HepG2 (cell line): ENCODE measurements around the gene OR2F2. TPM values are rescaled to one million over a fixed set of nuclear protein-coding genes. Genes with fewer than 3 reads are reported as not detected.

Experiments
- CREM ChIP-seq, 2 experiments: sonication (generic) in 1 of 2; formaldehyde crosslinking in 1 of 2; IDR thresholded peaks; 2 replicates each; pipeline versions ENCODE4 v1.4.0 to v1.6.1; 2016 to 2020; ENCODE audit warnings: antibody characterized with exemption in 1 of 2, mild to moderate bottlenecking in 1 of 2, missing genetic modification reagents in 1 of 2
- HOXA3 ChIP-seq: sonication (generic); formaldehyde crosslinking; IDR thresholded peaks from 2 replicates; pipeline ENCODE4 v1.5.0; 2020; ENCODE audit warnings: missing genetic modification reagents
- KDM5B ChIP-seq: sonication (generic); formaldehyde crosslinking; IDR thresholded peaks from 2 replicates; pipeline ENCODE4 v1.4.0; 2020; ENCODE audit warnings: missing genetic modification reagents, mild to moderate bottlenecking, borderline replicate concordance
- NPAS2 ChIP-seq: sonication (generic); formaldehyde crosslinking; IDR thresholded peaks from 2 replicates; pipeline ENCODE4 v1.8.0; 2022; ENCODE audit warnings: mild to moderate bottlenecking, missing genetic modification reagents, borderline replicate concordance
- PAX8 ChIP-seq: sonication (generic); formaldehyde crosslinking; IDR thresholded peaks from 2 replicates; pipeline ENCODE4 v1.8.0; 2022; ENCODE audit warnings: mild to moderate bottlenecking, missing genetic modification reagents, borderline replicate concordance
- SKI ChIP-seq: fragments of 450-650 bp; IDR thresholded peaks from one replicate; pipeline ENCODE4 v1.6.1; 2018; ENCODE audit warnings: mild to moderate bottlenecking; ENCODE audit not compliant: partially characterized antibody
- THYN1 ChIP-seq: sonication (generic); formaldehyde crosslinking; IDR thresholded peaks from 2 replicates; pipeline ENCODE4 v1.8.1; 2023; ENCODE audit warnings: low read depth, mild to moderate bottlenecking, moderate library complexity, missing genetic modification reagents, borderline replicate concordance
- TRIM24 ChIP-seq: sonication (generic); formaldehyde crosslinking; IDR thresholded peaks from 2 replicates; pipeline ENCODE4 v1.8.0; 2022; ENCODE audit warnings: mild to moderate bottlenecking, missing genetic modification reagents
- ZNF124 ChIP-seq: sonication (generic); formaldehyde crosslinking; IDR thresholded peaks from 2 replicates; pipeline ENCODE4 v1.4.0; 2020; ENCODE audit warnings: missing genetic modification reagents
- ZNF180 ChIP-seq: sonication (generic); formaldehyde crosslinking; IDR thresholded peaks from 2 replicates; pipeline ENCODE4 v1.4.0; 2020; ENCODE audit warnings: low read depth, missing genetic modification reagents, borderline replicate concordance
- ZNF24 ChIP-seq: fragments of 450-650 bp; IDR thresholded peaks from 2 replicates; pipeline ENCODE4 v1.6.1; 2017; ENCODE audit warnings: antibody characterized with exemption, mild to moderate bottlenecking
- ZNF703 ChIP-seq: sonication (generic); formaldehyde crosslinking; IDR thresholded peaks from 2 replicates; pipeline ENCODE4 v1.5.1; 2020; ENCODE audit warnings: missing genetic modification reagents, mild to moderate bottlenecking, moderate library complexity, borderline replicate concordance
- polyA plus RNA-seq, 8 experiments: library from polyadenylated mRNA; depleted of rRNA in 3 of 8; stranded (reverse) in 7 of 8; unstranded in 1 of 8; fragments of >200 nt; fragmentation: Illumina TruSeq in 4 of 8; extraction: Trizol in 4 of 8; gene quantifications; 2 replicates each; pipeline versions ENCODE4 v1.2.1 to v1.2.3, GENCODE V29; 2011 to 2016; ENCODE audit warnings: low read depth in 4 of 8, missing spikeins in 1 of 8, mixed read lengths in 1 of 8; ENCODE audit not compliant: insufficient read depth in 1 of 8
- total RNA-seq, 5 experiments: library from RNA; depleted of rRNA; stranded (reverse); fragments of >200 nt; fragmentation: Illumina TruSeq; extraction: Trizol; gene quantifications; 2 replicates each; pipeline ENCODE4 v1.2.3, GENCODE V29; 2016; ENCODE audit warnings: low read depth in 1 of 5
- TF ChIP-seq, protein P1 (sequence below): sonication (generic); formaldehyde crosslinking; IDR thresholded peaks from 2 replicates; pipeline ENCODE4 v1.5.0; 2020; ENCODE audit warnings: missing genetic modification reagents
- TF ChIP-seq, protein P2 (sequence below): sonication (generic); formaldehyde crosslinking; IDR thresholded peaks from 2 replicates; pipeline ENCODE4 v1.5.1; 2020; ENCODE audit warnings: mild to moderate bottlenecking, missing genetic modification reagents
- TF ChIP-seq, protein P3 (sequence below): sonication (generic); formaldehyde crosslinking; conservative IDR thresholded peaks from 2 replicates; pipeline ENCODE4 v1.8.0; 2022; ENCODE audit warnings: mild to moderate bottlenecking, moderate library complexity, missing genetic modification reagents
- TF ChIP-seq, protein P4 (sequence below): conservative IDR thresholded peaks from 2 replicates; pipeline ENCODE4 v1.6.1; 2018; ENCODE audit warnings: missing genetic modification reagents
- TF ChIP-seq, protein P5 (sequence below): IDR thresholded peaks from 2 replicates; pipeline ENCODE4 v1.6.1; 2016; ENCODE audit warnings: missing genetic modification reagents, missing compliant biosample characterization
- TF ChIP-seq, protein P6 (sequence below): sonication (generic); formaldehyde crosslinking; IDR thresholded peaks from 2 replicates; pipeline ENCODE4 v1.4.0; 2020; ENCODE audit warnings: mild to moderate bottlenecking, missing genetic modification reagents
- TF ChIP-seq, protein P7 (sequence below): sonication (generic); formaldehyde crosslinking; IDR thresholded peaks from 2 replicates; pipeline ENCODE4 v1.4.0; 2020; ENCODE audit warnings: missing genetic modification reagents, borderline replicate concordance

OR2F2 gene
- total and polyA plus RNA-seq, 2 of the 13 experiments (the other 11 are each of a cell fraction or from before 2014, with no cell fraction given) = 0.13 TPM; not detected in 1

DNA sequence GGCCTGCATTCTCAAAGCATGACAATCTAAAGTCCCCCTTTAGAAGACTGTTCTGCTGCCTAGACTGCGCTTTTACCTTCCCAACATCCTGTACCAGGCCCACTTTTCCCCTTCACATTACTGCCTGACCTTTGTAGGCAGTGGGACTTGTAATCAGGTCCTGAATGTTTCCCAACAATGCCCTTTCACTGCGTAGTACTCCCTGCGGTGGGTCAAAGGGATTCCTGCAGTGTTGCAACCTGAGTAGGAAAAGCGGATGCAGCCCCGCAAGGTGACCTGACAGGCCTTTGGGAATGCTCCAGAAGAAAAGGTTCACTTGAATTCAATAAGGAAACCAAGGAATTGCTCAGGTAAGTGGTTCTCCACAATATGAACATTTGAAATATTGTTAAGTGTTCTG, 28.1 kb upstream of the OR2F2 start (continued):
- TF ChIP-seq, protein P1, sequence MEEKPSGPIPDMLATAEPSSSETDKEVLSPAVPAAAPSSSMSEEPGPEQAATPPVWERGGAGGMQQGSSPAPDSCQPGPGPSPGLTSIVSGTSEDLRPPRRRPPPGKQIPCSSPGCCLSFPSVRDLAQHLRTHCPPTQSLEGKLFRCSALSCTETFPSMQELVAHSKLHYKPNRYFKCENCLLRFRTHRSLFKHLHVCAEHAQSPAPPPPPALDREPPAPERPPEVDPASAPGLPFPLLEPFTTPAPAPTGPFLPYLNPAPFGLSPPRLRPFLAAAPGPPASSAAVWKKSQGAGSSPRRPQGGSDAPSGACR (CRISPR knock-in tag) = 0 out of 2 replicates have a peak, but pooled peaks have one; percentile 35
- TF ChIP-seq TRIM24 (CRISPR knock-in tag) (peak; percentile 96), CREM (IDR thresholded peaks at IDR 0.05) (peak; percentile 77), CREM (CRISPR knock-in tag; IDR thresholded peaks at IDR 0.05) (no peak), PAX8 (CRISPR knock-in tag) (no peak), ZNF180 (no peak), ZNF703 (CRISPR knock-in tag) (no peak), NPAS2 (no peak), KDM5B (CRISPR knock-in tag) (no peak), ZNF124 (CRISPR knock-in tag) (peak; percentile 91; the same call in 1 of the 2 replicates), ZNF24 (peak; percentile 55; the same call in 1 of the 2 replicates), SKI (peak; percentile 76), HOXA3 (CRISPR knock-in tag) (peak; percentile 87), THYN1 (CRISPR knock-in tag) (no peak)
- TF ChIP-seq, protein P2, sequence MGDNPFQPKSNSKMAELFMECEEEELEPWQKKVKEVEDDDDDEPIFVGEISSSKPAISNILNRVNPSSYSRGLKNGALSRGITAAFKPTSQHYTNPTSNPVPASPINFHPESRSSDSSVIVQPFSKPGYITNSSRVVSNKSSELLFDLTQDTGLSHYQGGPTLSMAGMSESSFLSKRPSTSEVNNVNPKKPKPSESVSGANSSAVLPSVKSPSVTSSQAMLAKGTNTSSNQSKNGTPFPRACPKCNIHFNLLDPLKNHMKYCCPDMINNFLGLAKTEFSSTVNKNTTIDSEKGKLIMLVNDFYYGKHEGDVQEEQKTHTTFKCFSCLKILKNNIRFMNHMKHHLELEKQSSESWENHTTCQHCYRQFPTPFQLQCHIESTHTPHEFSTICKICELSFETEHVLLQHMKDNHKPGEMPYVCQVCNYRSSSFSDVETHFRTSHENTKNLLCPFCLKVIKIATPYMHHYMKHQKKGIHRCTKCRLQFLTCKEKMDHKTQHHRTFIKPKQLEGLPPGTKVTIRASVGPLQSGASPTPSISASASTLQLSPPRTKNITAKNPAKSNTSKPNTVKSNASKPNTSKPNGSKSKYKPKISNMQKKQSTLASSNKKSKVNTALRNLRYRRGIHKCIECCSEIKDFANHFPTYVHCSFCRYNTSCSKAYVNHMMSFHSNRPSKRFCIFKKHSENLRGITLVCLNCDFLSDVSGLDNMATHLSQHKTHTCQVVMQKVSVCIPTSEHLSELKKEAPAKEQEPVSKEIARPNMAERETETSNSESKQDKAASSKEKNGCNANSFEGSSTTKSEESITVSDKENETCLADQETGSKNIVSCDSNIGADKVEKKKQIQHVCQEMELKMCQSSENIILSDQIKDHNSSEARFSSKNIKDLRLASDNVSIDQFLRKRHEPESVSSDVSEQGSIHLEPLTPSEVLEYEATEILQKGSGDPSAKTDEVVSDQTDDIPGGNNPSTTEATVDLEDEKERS (CRISPR knock-in tag) = peak; percentile 95
- TF ChIP-seq, protein P3, sequence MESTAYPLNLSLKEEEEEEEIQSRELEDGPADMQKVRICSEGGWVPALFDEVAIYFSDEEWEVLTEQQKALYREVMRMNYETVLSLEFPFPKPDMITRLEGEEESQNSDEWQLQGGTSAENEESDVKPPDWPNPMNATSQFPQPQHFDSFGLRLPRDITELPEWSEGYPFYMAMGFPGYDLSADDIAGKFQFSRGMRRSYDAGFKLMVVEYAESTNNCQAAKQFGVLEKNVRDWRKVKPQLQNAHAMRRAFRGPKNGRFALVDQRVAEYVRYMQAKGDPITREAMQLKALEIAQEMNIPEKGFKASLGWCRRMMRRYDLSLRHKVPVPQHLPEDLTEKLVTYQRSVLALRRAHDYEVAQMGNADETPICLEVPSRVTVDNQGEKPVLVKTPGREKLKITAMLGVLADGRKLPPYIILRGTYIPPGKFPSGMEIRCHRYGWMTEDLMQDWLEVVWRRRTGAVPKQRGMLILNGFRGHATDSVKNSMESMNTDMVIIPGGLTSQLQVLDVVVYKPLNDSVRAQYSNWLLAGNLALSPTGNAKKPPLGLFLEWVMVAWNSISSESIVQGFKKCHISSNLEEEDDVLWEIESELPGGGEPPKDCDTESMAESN = peak; percentile 62; the same call in 1 of the 2 replicates
- TF ChIP-seq, protein P4, sequence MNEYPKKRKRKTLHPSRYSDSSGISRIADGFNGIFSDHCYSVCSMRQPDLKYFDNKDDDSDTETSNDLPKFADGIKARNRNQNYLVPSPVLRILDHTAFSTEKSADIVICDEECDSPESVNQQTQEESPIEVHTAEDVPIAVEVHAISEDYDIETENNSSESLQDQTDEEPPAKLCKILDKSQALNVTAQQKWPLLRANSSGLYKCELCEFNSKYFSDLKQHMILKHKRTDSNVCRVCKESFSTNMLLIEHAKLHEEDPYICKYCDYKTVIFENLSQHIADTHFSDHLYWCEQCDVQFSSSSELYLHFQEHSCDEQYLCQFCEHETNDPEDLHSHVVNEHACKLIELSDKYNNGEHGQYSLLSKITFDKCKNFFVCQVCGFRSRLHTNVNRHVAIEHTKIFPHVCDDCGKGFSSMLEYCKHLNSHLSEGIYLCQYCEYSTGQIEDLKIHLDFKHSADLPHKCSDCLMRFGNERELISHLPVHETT = no peak
- TF ChIP-seq, protein P5, sequence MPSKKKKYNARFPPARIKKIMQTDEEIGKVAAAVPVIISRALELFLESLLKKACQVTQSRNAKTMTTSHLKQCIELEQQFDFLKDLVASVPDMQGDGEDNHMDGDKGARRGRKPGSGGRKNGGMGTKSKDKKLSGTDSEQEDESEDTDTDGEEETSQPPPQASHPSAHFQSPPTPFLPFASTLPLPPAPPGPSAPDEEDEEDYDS (CRISPR knock-in tag) = peak; percentile 69
- TF ChIP-seq, protein P6, sequence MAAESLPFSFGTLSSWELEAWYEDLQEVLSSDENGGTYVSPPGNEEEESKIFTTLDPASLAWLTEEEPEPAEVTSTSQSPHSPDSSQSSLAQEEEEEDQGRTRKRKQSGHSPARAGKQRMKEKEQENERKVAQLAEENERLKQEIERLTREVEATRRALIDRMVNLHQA (CRISPR knock-in tag) = no peak
- TF ChIP-seq, protein P7, sequence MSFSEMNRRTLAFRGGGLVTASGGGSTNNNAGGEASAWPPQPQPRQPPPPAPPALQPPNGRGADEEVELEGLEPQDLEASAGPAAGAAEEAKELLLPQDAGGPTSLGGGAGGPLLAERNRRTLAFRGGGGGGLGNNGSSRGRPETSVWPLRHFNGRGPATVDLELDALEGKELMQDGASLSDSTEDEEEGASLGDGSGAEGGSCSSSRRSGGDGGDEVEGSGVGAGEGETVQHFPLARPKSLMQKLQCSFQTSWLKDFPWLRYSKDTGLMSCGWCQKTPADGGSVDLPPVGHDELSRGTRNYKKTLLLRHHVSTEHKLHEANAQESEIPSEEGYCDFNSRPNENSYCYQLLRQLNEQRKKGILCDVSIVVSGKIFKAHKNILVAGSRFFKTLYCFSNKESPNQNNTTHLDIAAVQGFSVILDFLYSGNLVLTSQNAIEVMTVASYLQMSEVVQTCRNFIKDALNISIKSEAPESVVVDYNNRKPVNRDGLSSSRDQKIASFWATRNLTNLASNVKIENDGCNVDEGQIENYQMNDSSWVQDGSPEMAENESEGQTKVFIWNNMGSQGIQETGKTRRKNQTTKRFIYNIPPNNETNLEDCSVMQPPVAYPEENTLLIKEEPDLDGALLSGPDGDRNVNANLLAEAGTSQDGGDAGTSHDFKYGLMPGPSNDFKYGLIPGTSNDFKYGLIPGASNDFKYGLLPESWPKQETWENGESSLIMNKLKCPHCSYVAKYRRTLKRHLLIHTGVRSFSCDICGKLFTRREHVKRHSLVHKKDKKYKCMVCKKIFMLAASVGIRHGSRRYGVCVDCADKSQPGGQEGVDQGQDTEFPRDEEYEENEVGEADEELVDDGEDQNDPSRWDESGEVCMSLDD (CRISPR knock-in tag) = no peak
